GM18502 (cell line): Measurements from ENCODE around the gene SYS1.
"Not testable (repeated sequence)": the region's sequence is repeated elsewhere in the genome, so short reads cannot be mapped to it uniquely, and the experiment has no call there.

ENCODE experiments used
- ATAC-seq: cut with Tn5 transposase; IDR thresholded peaks from one replicate; pipeline ENCODE4 v1.9.1; 2021; ENCODE audit warnings: mild to moderate bottlenecking; ENCODE audit not compliant: unreplicated experiment, poor library complexity

SYS1 gene

DNA sequence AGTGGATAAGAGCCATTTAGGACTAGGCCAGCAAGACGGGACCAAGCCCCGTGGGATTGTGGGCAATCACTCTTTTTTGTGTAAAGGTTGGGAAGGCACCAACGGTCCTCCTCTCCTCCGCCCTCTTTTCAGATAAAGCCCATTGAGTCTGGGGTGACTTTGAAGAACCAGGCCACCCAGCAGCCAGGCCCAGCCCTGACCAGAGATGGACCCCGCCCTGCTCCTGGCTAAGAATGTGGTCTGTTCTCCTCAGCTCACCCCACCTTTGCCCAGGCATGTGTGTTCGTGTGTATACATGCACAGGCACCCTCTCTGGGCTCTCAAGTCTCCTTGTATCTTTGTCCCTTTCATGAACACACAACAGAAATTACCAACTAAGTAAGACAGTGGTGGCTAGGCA lies 23.9 kb upstream of the SYS1 start:
- ATAC-seq, result no peak

DNA sequence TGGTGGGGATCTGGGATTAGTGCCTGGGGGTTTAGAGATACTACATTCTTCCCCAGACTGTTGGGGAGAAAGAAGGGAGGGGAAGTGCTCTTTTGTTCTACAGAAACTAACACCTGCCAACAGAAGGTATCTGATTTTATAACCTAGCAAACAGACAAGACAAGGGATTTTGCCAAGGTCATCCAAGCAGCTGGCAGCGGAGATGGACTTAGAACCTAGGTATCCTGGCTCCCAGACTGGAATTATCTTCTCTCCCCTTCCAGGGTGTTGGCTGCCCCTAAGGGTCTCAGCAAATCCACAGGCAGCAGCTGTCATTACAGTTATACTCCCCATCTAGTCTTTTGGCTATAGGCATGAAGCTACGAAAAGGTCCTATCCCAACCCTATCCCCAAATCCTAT lies 23.2 kb upstream of the SYS1 start:
- ATAC-seq, result no peak

DNA sequence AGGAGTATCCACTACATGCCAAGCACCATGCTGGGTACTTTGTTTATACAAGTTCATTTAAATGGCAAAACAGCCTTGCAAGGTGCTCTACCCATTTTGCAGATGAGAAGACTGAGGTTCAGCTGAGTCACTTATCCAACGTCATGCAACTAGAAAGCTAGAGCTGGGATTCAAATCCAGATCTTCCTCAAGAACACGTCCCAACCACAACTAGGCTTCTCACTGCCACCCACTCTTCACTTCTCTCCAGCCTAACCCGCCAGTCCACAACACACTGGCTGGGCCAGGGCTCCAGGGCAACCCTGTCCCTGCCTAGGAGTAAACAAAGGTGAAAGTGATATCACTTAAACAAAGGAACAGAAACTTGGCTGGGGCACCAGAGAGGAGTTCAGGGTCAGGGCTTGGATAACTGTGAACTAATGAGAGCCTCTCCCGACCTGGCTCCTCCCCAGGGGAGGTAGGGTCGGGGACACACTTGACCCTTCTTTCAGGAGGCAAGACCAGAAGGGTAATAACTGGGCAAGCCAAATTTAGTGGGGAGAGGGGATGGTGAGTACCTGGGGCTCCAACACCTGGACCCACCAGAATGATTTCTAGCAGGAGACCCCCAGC lies 22.6 kb upstream of the SYS1 start:
- no peak for ATAC-seq

DNA sequence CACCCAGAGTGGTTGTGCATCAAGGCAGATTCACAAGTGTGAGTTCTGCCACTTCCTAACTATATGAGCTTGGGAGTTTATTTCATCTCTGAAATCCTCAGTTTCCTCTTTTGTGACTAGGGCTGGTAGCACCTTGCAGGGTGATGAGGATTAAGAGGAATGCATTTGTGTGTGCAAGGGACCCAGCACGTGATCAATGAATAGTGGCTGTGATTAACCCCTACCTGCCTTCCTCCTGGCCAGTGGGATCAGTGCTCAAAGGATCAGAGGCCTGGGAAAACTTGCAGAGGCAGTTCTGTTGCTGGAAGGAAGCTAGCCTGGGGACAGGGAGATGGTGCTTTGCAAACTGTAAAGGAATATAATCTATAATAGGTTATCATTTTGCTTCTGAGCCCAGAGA lies 22.0 kb upstream of the SYS1 start:
- no peak for ATAC-seq

DNA sequence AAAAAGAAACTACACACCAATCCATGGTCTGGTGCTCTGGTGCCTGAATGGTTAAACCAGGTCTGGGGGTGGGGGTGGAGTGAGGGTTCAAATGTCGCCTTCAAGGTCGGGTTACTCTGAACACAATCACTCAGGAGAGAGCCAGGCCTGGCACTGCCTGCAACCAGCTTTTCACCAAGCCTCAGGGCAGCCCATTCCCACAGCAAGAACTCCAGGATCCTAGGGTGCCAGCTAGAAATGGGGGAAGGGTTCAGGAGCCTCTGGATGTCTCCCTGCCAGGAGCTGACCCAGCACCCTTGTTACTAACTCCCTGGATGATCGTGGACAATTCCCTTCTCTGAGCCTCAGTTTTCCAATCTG lies 21.4 kb upstream of the SYS1 start:
- ATAC-seq, result no peak

DNA sequence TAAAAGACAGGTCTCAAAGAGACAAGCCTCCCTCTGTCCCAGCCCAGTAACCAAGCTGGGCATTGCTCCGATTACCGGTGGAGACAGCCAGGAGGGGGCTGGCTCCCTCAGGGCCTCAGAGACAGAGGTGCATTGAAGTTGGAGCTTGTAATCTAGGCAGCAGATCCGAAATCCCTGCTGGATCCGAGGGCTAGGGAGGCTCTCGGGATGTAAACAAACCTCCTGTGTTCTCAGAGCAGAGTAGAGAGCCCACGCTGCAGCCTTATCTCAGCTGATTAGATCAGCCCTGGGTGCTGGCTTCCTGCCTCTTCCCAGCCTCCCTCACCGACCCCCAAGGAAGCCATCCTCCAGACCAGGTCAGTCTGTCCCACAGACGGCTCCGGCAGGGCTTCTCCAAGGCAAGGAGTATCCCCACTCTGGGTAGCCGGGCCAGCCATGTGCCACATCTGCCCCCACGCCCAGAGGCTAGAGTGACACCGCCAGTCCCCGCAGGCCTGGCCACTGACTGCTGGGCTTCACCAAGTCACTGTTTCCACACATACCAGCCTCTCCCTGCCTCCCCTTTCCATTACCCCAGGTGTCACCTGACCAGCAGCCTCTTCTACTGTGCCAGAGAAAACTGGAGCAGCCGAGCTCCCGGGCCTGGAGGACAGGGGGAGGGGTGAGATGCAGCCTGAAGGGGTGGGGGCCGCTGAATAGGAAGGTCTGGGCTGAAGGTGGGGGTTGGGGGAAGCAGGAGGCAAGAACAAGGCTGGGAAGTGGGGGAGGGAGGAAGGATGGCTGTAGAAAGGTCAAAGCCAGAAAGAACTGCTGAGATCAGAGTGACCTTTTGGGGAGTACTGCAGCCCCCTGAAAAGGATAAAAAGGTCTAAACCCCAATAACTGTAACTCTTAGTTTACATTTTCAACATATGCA lies 20.8 kb upstream of the SYS1 start:
- ATAC-seq, result no peak

DNA sequence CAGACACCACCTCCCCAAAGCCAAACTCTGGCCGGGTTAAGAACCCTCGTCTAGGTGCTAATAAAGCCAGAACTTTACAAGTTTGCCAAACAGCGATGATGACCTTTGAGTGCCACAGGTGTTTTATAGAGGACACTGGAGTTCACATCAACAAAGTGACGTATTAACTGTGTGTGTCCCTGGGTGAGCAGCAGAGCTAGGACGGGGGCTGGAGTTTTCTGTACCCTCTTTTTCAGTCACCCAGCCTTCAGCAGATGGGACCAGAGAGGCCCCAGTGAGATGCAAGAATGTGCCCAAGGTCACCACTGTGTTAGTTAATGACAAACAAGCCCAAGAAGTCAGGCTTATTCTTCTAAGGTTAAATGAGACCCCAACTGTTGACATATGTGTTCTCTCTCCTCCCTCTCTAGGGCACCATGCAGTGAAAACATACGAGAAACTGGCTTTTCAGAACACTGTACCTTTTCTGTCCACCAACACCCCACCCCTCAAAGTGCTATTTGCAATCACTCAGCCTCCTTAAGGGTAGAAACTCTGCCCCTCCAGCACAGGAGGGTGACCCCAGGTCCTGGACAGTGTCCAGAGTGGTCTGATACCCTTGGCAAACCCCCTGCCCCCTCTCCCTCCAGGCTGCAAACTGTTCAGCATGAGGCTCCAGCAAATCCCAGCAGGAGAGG lies 20.0 kb upstream of the SYS1 start:
- no peak for ATAC-seq

DNA sequence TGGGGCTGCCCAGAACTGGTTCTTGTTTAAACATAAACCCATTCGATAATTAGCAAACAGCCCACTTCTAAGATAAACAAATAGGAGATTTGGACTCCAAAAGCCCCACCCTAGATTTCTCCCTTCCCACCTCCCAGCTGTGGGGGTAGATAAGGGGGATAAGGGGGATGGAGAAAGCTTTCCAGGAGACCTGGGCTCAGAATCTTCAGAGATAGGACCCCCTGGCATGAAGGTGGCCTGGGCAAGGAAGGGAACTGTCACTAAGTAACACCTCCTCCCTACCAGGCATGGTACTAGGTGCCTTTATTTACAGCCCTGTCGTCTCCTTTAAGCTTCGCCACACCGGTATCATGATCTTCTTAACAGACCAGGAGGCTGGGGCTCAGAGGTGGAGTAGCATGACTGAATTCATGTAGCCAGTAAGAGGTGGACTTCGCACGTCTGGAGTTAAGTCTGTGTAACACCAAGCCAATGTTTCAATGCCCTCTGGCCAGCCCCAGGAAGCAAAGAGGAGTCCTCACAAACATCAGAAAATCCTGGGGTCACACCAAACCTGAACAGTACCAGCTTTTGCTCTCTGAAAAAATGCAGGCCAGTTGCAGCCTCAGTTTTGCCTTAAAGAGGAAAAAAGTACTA lies 19.3 kb upstream of the SYS1 start:
- no peak for ATAC-seq

DNA sequence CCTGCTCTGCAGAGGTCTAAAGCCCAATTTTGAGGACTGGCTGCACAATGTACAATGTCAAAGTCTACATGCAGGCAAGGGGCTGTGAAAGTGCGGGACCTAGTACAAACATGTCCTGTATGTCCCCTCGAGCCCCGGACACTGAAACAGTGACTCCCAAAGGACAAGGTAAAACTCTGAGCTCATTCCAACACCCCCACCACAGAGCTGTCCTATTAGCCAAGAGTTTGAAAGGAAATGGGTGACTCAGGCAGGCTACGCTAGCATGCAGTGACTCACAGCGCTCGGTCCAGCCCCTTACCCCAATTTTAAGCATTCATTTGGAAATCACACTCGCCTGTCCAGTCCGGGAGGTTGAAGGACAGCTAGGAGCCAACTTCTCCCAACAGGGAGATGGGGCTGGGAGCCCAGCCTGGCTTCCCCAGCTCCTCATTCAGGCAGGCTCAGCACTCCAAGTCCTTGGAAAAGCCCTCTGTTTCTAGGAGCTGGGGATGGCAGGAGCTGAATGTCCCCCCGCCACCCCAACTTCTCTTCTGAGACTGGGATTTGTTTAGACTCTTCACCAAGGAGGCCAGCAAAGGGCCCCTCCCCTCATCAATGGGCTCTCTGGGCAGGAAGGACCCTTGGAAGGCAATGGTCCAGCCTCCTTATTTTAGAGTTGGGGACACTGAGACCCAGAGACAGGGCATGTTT lies 18.6 kb upstream of the SYS1 start:
- no peak for ATAC-seq

DNA sequence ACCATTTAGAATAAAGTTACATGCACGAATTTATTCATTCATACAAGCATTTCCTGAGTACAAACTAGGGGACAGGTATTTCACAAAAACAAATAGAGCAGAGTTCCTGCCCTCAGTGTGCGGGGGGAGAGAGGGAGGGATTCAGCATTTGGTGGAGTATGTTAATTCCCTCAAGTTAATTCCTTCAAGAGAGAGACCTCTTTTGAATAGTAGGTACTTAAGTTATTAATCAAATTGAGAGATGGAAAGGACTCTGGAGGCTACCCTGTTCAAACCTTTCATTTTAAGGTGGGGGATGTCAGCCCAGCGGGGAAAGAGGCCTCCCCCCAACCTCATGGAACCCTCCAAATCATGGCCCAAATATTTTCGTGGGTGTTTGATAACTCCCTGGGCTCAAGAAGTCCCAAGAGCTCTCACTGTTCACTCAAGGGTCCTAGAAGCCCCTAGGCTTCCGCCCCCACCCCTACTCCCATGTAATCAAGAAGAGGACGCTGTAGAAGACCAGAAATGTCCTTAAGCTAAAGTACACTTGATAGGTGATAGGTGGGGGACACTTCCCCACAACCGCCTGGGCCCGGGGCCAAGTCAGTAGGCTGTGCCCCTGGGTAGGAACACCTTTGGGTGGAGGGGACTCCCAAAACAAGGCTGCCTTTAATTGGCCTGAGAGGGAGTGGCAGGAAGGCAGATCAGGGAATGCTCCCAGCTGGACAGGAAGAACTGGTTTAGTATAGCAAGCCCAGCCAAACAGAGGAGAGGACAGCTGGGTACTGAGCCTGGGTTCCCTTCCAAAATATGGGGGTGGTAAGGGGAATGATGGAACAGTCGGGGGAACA lies 17.6 kb upstream of the SYS1 start:
- ATAC-seq, result no peak

DNA sequence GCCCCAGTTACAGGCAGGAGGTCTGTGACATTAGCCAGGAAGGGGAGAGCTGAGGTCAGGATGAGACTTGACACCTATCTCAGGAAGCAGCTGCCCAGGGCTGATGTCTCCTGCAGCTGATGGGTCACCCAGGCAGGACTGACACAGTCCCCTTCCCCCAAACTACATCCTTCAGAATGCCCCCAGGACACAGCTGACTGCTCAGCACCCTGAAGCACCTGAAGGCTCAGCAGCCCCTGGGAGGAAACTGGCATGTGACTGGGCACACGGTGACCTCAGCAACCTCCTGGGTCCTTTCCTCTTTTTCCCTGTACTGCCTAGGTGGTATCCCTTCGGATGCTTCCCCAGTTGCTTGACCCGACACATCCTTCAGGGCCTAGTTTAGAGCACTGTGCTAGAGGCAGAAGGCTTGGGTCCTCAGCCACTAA lies 16.7 kb upstream of the SYS1 start:
- ATAC-seq, result no peak

DNA sequence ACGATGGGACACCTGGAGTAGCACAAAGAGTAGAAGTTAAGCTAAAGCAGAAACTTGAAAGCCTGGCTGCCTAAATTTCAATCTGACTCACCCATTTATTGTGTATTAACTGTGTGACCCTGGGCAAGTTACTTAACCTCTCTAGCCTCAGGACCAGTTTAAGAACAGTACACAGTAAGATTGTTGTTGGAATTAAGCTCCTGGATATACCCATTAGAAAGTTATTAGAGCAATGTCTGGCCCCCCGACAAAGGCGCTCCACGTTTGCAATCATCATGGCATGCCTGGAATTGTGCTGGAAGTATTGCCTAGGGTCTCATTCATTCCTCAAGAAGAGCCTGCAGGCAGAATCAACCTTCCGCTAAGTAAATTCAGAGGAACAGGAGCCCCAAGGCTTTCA lies 16.1 kb upstream of the SYS1 start:
- ATAC-seq, result no peak

DNA sequence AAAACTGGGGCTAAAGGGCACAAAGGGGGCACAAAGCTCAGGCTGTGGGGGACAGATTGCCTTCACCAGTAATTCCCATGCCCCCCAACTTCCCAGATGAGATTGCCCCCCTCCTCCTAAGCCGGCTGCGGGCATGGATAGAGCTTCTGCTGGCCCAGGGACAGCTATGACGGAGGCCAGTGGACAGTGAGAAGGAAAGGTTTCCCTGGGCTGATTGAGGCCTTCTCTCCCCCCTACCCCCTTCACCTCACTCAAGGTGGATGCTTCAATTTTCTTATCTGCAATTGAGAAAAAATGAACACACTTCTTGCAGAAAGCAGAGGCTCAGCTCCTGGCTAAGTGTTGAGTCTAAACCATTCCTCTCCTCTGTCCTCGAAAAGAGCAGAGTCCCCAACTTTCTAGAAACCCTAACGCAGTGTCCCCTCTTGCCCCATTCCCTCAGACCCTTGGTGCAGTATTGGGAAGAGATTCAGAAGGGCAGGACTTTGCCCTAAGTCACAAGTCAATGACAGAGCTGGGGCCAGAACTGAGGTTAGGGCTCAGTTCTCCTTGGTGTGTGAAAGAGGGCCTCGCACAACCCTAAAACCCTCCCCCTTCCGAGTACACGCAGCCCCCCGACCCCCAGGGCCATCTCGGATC lies 15.5 kb upstream of the SYS1 start:
- ATAC-seq, result no peak

DNA sequence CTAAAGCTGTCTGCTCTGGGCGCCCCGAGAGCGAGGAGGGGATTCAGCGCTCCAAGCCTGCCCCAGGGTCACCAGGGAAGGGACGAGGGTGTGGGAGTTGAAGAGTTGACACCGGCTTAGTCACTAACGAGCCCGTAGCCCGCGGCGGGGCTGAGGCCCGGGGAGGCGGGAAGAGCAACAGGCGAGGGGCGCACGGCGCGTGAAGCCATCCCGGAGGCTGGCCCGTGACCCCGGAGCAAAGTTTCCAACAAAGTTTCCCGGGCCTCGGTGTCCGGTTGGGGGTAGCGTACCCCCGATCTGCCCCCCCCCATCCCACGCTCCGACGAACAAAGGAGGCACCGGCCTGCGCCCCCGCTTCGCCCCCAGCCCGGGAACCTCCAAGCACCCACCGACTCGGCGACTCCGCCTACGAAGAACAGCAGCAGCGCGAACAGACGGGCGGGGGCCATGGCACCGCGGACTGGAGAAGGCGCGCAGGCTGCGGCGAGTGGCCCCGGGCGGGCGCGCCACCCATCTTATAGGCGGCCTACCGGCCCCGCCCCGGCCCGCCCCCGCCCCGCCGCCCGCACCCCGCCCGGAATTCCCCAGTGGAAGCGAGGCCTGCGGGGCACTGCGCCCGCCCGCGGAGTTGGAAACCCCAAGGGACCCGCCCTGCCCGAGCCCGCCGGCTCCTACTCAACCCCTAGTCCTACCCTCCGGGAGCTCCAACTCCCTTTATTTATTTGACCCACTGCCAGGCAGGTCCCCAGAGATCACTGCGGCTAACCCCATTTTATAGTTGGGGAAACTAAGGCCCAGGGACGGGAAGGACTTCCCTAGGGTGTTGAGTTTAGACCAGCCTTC lies 14.8 kb upstream of the SYS1 start, which contains the start of gene SDC4:
Gene SDC4, minus strand, starts transcription at position 489 of the 843 bp plus-strand sequence. Its CDS starts 40 bp downstream, at position 449.
- no peak for ATAC-seq

DNA sequence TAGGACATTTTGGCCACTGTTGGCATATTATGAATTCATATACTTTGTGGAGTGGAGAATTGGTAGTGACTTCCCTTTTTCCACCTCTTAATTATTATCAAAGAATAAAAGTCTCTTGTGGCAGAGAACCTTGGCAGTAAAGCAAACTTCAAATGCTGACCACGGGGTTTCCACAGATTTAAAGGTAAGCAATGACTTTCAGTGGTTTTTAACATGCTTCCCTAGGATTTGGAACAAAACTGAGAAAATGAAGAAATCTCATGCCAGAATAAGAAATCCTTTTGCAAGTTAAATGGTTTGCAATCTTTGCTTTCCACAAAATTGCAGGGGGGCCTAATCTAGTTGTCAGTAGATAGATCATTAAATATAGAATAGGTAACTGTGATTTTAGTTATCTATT lies 12.7 kb upstream of the SYS1 start:
- ATAC-seq, result no peak

DNA sequence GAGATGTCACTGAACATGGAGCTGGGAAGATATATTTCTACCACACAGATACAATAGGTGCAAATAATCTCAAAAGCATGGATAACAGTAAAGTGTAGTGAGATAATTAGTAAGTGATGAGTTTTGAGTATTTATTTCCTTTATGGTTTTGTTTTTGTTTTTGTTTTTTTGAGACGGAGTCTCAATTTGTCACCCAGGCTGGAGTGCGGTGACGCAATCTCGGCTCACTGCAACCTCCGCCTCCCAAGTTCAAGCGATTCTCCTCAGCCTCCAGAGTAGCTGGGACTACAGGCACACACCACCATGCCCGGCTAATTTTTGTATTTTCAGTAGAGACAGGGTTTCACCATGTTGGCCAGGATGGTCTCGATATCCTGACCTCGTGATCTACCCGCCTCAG lies 12.2 kb upstream of the SYS1 start:
- not testable (repeated sequence) for ATAC-seq

DNA sequence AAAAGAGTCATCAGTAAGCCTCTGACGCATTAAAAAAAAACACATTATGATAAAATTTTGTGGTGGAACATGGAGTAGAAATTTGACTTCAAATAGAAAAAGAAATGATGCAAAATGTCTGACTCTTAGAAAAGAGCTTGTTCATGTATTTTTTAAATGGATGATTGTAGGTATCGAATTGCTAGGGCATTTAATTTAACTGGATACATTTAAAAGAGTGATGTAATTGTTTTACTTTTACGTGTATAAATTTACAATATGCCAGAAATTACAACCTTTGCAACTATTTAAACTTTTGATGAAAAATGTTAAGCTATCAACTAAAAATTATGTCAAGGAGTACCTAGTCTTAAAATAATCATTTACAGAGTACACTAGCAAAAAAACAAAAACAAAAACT lies 10.2 kb upstream of the SYS1 start:
- no peak for ATAC-seq

DNA sequence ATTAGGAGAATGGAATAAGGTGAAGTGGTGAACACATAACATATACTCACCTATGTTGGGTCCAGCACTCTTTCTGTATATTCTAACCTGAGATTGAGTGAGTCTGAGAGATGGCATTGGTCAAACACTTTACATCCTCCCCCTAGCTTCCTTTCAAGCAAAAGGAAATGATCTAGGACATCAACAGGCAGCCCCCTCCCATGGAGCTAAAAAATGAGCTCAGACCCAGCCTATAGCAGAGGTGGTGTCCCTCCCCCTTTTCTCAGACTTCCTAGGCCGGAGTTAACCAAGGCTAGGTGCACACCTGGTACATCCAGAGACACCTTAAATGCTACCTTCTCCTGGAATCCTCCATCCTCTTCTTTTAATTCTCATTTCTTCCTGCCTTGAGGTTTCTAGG lies 9.2 kb upstream of the SYS1 start:
- ATAC-seq, result no peak
